KMS-11 (cell line): Measurements from ENCODE around the gene MACROD2.

Source experiments
- H2AFZ ChIP-seq: fragments of 200-600 bp; sonication (generic); 2 replicates; pipeline ENCODE4 v1.6.1; 2016; ENCODE audit warnings: antibody characterized with exemption, mixed run types, low read depth
- H3K27ac ChIP-seq: fragments of 200-600 bp; sonication (generic); 2 replicates; pipeline ENCODE4 v1.6.1; 2016; ENCODE audit warnings: mild to moderate bottlenecking, mixed run types
- H3K27me3 ChIP-seq: fragments of 200-600 bp; sonication (generic); 2 replicates; pipeline ENCODE4 v1.6.1; 2017; ENCODE audit warnings: mild to moderate bottlenecking, low read depth, mixed run types, moderate library complexity; ENCODE audit not compliant: insufficient read depth
- H3K36me3 ChIP-seq: fragments of 200-600 bp; sonication (generic); 2 replicates; pipeline ENCODE4 v1.6.1; 2017; ENCODE audit warnings: mild to moderate bottlenecking, mixed run types; ENCODE audit not compliant: insufficient read depth
- H3K4me1 ChIP-seq: fragments of 200-600 bp; sonication (generic); 2 replicates; pipeline ENCODE4 v1.6.1; 2016; ENCODE audit warnings: mild to moderate bottlenecking, low read depth, mixed run types; ENCODE audit not compliant: poor library complexity, severe bottlenecking
- H3K4me2 ChIP-seq: fragments of 200-600 bp; sonication (generic); 2 replicates; pipeline ENCODE4 v1.7.0; 2016; ENCODE audit warnings: mild to moderate bottlenecking, mixed run types
- H3K4me3 ChIP-seq: fragments of 200-600 bp; sonication (generic); IDR thresholded peaks from 2 replicates; pipeline ENCODE4 v1.6.1; 2017; ENCODE audit warnings: low read depth, low read length, mixed read lengths; ENCODE audit not compliant: insufficient read depth
- H3K79me2 ChIP-seq: fragments of 200-600 bp; sonication (generic); 2 replicates; pipeline ENCODE4 v1.6.1; 2016; ENCODE audit warnings: low read depth, mixed run types; ENCODE audit not compliant: insufficient read depth
- H3K9ac ChIP-seq: fragments of 200-600 bp; sonication (generic); 2 replicates; pipeline ENCODE4 v1.6.1; 2016; ENCODE audit warnings: mild to moderate bottlenecking, mixed run types
- H4K20me1 ChIP-seq: fragments of 200-600 bp; sonication (generic); 2 replicates; pipeline ENCODE4 v1.6.1; 2016; ENCODE audit warnings: mild to moderate bottlenecking, mixed run types; ENCODE audit not compliant: insufficient read depth
- TF ChIP-seq, protein P1 (sequence below): fragments of 200-600 bp; sonication (generic); conservative IDR thresholded peaks from 2 replicates; pipeline ENCODE4 v1.6.1; 2017; ENCODE audit warnings: low read depth, mild to moderate bottlenecking, antibody characterized with exemption, low read length, moderate library complexity, mixed read lengths

Gene MACROD2

GRCh38 chr20:15905661-15906060 is 1910.3 kb downstream of the MACROD2 start:
- Histone ChIP-seq H3K27me3 (no peaks in the 10 kb centered on the region), H3K4me1 (no peaks in the 10 kb centered on the region), H3K79me2 (no peaks in the 10 kb centered on the region), H3K4me3 (no peak overlapping the region), H3K9ac (no peak overlapping the region), H3K4me2 (no peak overlapping the region), H3K27ac (no peak overlapping the region), H3K36me3 (no peaks in the 10 kb centered on the region), H4K20me1 (no peaks in the 10 kb centered on the region), H2AFZ (no peak overlapping the region)
- TF ChIP-seq, protein P1, sequence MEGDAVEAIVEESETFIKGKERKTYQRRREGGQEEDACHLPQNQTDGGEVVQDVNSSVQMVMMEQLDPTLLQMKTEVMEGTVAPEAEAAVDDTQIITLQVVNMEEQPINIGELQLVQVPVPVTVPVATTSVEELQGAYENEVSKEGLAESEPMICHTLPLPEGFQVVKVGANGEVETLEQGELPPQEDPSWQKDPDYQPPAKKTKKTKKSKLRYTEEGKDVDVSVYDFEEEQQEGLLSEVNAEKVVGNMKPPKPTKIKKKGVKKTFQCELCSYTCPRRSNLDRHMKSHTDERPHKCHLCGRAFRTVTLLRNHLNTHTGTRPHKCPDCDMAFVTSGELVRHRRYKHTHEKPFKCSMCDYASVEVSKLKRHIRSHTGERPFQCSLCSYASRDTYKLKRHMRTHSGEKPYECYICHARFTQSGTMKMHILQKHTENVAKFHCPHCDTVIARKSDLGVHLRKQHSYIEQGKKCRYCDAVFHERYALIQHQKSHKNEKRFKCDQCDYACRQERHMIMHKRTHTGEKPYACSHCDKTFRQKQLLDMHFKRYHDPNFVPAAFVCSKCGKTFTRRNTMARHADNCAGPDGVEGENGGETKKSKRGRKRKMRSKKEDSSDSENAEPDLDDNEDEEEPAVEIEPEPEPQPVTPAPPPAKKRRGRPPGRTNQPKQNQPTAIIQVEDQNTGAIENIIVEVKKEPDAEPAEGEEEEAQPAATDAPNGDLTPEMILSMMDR, result no peak

DNA sequence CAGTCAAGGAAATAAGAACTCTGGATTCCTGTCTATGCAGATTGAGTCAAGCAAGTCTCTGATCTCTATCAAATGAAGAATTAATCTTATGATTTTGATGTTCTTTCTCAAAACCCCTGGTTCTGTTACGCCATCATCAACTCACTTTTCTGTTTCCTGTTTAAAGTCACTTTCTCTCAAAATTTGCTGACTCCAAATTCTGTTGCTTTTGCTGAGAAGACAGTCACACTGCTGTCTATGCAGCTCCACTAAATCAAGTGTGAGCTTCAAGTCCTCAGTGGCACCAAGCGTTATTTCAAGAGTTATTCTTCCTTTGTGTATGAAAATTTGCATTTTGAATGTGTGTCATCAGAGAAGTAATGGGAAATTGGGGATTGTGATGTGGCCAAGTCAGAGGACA is 1914.7 kb downstream of the MACROD2 start:
- H3K4me2 ChIP-seq, result no peak overlapping the region
- H3K4me3 ChIP-seq, result no peak overlapping the region
- H3K27me3 ChIP-seq, result no peaks in the 10 kb centered on the region
- H2AFZ ChIP-seq, result no peak overlapping the region
- no peaks in the 10 kb centered on the region for H3K4me1 ChIP-seq
- no peaks in the 10 kb centered on the region for H3K79me2 ChIP-seq
- H4K20me1 ChIP-seq, result no peaks in the 10 kb centered on the region
- H3K27ac ChIP-seq, result no peak overlapping the region
- TF ChIP-seq, protein P1, result no peak
- no peaks in the 10 kb centered on the region for H3K36me3 ChIP-seq
- no peak overlapping the region for H3K9ac ChIP-seq

DNA sequence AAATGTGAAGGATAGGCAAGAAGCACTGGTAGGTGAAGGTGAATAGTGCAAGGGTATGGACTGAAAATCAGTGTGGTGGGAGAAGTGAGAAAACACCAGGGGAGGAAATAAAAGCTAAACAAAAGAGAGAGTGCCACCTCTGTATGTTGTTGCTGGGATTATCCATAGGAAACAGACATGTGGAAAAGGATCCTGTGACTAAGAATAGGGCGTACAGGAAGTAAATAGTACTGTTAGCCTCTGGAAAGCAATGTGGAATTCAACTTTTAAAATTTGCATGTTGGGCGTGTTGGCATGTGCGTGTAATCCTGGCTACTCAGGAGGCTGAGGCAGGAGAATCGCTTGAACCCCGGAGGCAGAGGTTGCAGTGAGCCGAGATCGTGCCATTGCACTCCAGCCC is 1916.3 kb downstream of the MACROD2 start:
- Histone ChIP-seq H3K27ac (no peak overlapping the region), H3K27me3 (no peaks in the 10 kb centered on the region), H4K20me1 (no peaks in the 10 kb centered on the region), H3K79me2 (no peaks in the 10 kb centered on the region), H3K4me3 (no peak overlapping the region), H3K9ac (no peak overlapping the region), H2AFZ (no peak overlapping the region), H3K36me3 (no peaks in the 10 kb centered on the region), H3K4me2 (no peak overlapping the region), H3K4me1 (no peaks in the 10 kb centered on the region)
- TF ChIP-seq, protein P1, result no peak

DNA sequence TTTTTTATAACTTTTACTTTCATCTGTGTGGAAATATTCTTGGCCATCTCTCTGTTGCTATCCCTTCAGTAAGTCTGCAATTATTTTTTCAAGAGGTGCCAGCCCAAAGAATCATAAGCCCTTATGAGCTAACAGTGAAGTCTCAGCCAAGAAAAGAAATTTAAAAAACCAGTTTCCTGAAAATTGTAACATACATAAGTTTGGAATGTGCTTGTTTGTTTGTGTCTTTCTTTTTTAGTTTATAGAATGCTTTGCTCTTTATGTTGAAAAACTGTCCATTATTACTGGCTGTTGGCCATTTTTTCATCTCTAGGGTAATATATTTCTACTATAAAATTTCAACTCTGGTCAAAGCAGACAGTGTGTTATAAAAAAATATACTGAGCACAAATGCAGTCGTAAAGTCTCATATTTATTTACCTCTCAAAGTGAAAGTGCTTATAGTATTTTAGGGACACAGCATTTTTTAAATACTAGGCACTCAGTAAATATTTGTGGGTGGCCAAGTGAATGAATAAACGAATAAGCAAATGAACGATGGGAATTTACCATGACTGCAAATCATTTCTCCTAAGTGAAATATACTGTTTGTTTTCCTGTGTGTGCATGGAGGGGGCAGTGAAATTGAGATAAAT is 1918.2 kb downstream of the MACROD2 start:
- H3K27ac ChIP-seq, result no peak overlapping the region
- no peaks in the 10 kb centered on the region for H3K27me3 ChIP-seq
- no peaks in the 10 kb centered on the region for H4K20me1 ChIP-seq
- H2AFZ ChIP-seq, result no peak overlapping the region
- no peak overlapping the region for H3K4me3 ChIP-seq
- H3K79me2 ChIP-seq, result no peaks in the 10 kb centered on the region
- TF ChIP-seq, protein P1, result no peak
- H3K9ac ChIP-seq, result no peak overlapping the region
- H3K36me3 ChIP-seq, result no peaks in the 10 kb centered on the region
- H3K4me1 ChIP-seq, result peaks cover under 1% of the 10 kb centered on the region
- no peak overlapping the region for H3K4me2 ChIP-seq
